GM19035 (cell line): ENCODE data around the gene SLC1A7.

Experiments
- ATAC-seq: cut with Tn5 transposase; IDR thresholded peaks from one replicate; pipeline ENCODE4 v1.9.1; 2021; ENCODE audit not compliant: unreplicated experiment

Gene SLC1A7

GRCh38 chr1:53160924-53161378, 18.5 kb upstream of the SLC1A7 start:
- no peak for ATAC-seq

GRCh38 chr1:53158900-53159299, 16.5 kb upstream of the SLC1A7 start:
- ATAC-seq = no peak

DNA sequence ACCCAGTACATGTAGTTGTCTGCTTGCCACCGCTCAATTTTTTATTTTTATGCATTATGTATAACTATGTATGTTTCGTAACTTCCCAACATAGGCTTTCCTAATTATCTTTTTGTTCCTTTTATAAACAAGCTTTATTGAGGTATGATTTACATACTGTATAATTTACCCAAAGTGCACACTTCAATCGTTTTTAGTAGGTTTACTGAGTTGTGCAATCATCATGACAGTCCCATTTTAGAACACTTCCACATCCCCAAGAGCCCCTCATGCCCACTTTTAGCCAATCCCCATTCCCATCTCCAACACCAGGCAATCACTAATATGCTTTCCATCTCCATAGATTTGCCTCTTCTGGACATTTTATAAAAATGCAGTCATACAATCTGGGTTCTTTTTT, 14.3 kb upstream of the SLC1A7 start:
- no peak for ATAC-seq

DNA sequence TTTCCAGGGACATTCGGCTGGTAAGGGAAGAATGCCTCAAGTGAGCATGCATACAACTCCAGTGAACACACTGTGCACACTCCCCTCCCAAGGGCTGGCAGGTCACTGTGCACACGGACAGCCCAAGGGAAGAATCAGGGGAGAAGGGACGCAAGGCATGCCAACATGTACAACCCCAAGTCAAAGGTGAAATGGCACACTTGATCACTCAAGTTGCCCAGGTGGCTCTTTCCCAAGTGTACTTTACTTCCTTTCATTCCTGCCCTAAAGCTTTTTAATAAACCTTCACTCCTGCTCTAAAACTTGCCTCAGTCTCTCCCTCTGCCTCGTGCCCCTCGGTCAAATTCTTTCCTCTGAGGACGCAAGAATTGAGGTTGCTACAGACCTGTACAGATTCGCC, 13.5 kb upstream of the SLC1A7 start:
- no peak for ATAC-seq

- ATAC-seq = no peak
Observed at GRCh38 chr1:53155534-53155933, 13.1 kb upstream of the SLC1A7 start.

- ATAC-seq = no peak
Observed at GRCh38 chr1:53154859-53155438, 12.5 kb upstream of the SLC1A7 start.

DNA sequence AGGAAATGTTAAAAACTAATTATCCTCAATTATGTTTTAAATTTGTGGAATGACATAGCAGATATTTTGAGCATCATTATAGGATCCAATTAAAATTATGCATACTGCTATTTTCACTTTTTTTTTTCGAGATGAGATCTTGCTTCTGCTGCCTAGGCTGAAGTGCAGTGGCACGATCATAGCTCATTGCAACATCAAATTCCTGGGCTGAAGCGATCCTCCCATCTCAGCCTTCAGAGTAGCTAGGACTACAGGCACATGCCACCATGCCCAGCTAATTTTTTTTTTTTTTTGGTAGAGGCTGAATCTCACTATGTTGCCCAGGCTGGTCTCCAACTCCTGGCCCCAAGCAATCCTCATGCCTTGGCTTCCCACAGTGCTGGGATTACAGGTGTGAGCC, 11.3 kb upstream of the SLC1A7 start:
- ATAC-seq = no peak

GRCh38 chr1:53148123-53148522, 5.7 kb upstream of the SLC1A7 start:
- ATAC-seq = no peak

GRCh38 chr1:53147174-53147573, 4.7 kb upstream of the SLC1A7 start:
- no peak for ATAC-seq

GRCh38 chr1:53145942-53146708, 3.7 kb upstream of the SLC1A7 start:
- ATAC-seq = no peak

DNA sequence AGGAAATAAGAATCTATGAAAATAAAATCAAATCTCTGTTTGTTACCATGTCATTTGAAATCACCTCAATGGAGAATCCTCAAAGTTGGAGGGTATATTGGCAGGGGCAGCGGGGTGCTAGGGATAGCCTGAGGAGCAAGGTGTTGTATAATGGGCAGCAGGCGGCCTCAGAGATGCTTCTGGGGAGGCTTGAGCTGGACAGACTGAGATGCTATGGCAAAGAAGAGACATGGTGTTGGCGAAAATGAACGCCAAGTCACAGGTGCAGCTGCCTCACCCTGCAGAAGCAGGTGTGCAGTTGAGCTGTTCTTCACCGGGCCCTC, 3.1 kb upstream of the SLC1A7 start:
- no peak for ATAC-seq

GRCh38 chr1:53145051-53145600, 2.7 kb upstream of the SLC1A7 start:
- no peak for ATAC-seq

DNA sequence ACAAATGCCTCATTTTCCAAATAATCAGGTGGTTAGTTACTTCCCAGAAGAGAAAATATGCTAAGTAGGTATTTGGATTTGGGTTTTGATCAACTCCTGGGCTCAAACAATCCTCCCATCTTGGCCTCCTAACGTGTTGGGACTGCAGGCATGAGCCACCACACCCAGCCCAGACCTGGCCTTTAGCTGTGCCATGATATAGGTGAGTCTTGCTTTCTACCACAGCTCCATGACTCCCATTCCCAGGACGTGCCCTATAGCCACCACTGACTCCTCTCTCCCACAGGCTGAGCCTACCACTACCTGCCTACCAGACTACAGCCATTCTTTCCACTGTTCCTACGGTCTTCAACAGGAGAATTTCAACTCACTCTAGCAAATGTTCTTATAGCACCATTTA, 1.8 kb upstream of the SLC1A7 start:
- ATAC-seq = no peak

- ATAC-seq = no peak
Observed at GRCh38 chr1:53143527-53143926, 1.1 kb upstream of the SLC1A7 start.

DNA sequence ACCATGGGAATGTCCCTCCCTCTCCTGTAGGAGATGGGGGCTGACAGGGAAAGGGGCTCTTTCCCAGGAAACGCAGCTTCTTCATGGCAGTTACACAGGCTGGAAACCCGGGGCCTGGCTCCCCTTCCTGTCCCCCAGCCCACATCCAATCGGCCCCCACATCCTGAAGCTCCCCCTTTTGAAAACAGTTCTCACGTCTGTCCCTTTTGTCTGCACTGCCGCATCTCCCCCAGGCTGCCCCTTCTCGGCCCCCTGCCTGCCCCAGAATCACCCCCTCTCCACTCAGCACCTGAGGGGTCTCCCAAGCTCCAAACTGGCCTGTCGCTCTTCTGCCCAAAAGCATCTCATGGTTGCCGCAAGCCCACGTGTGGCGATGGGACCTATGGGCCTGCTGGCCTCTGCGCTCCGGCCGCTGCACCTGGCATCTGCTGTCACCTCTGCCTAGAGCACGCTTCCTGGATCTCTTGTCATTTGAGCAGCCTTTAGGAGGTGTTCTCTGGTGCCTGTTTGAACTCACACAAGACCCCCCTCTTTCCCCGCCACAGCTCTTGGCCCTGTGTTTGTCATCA, 867 bp downstream of the SLC1A7 start:
- ATAC-seq = no peak

DNA sequence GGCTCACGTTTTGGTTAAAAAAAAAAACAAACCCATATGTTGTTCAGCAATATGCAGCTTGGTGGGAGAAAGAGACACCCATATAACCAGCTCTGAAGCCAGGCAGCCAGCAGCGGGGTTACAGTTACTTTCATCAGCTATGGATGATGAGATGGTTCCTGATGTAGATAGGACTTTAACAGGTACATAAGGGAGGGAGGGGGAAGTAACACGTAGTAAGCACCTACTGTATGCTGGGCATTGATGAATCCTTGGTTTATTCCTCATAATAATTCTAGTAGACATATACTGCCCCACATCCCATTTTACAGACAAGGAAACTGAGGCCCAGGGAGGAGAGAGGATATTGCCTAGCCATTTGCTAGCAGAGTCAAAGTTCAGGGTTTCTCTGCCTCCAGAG, 2.0 kb downstream of the SLC1A7 start:
- ATAC-seq = no peak

- no peak for ATAC-seq
Observed at GRCh38 chr1:53139951-53140361, 2.5 kb downstream of the SLC1A7 start.

- no peak for ATAC-seq
Observed at GRCh38 chr1:53138991-53139884, 3.2 kb downstream of the SLC1A7 start.

DNA sequence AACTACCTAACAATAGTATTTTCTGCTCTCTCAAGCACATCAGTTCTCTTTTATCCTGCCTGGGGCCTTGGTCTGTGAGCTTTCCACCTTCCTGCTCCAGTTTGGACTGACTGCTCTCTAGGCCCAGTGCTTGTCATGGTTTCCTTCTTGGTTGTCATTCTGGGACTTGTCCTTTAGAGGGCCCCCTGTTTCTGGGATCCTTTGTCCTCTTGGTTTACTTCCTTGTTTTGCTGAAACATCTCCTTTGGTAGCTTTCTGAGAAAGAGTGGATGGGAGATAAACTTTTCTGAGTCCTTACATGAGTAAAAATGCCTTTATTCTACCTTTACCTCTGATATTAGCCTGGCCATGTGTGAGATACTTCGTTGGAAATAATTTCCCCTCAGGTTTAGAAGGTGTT, 4.7 kb downstream of the SLC1A7 start:
- ATAC-seq = no peak

GRCh38 chr1:53135735-53136114, 6.7 kb downstream of the SLC1A7 start:
- no peak for ATAC-seq

DNA sequence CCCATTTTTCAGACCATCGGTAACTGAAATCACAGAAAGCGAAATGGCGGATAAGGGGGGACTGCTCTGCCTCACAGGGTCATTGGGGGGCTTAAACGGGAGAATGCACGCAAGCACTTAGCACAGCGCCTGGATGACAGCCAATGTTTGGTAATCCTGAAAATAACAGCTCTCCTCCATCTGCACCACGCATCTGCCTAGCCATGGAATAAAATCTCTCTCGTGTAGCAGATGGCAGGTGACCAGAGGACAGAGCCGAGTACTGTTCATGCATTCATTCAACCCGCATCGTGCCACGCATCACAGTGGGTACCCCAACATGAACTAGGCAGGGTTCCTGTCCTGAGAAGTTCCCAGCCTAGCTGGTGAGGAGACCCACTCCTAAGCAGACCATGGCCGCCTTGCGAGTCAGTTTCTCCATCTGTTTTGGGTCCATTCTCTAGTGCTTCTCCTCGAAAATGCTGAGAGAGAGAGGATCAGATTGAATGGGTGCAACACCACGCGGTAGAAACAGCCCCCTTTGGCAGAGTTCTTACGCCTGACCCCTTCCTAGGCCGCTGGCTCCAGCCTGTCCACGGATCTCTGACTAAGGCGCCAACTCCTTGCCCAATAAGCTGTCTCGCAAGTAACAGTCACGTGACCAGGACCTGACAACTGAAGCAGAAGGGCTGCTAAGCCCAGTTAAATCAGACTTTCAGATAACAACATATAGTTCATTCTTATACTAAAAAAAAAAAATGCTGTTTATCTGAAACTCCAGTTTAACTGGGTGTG, 7.3 kb downstream of the SLC1A7 start:
- no peak for ATAC-seq
